NB4 (cell line): ENCODE measurements around the gene PLA2G4E.

Experiments used
- DNase-seq: peaks from one replicate; pipeline ENCODE4 v3.0.0; 2010; ENCODE audit warnings: low read depth
- H3K4me3 ChIP-seq: one replicate; pipeline ENCODE4 v1.5.1; 2011; ENCODE audit warnings: mild to moderate bottlenecking, low read depth, low read length, moderate library complexity
- CTCF ChIP-seq: IDR thresholded peaks from one replicate; pipeline ENCODE4 v1.5.1; 2012; ENCODE audit warnings: low read depth, low read length
- MAX ChIP-seq: IDR thresholded peaks from 2 replicates; pipeline ENCODE4 v1.6.1; 2011; ENCODE audit warnings: low read depth, low read length
- MYC ChIP-seq: IDR thresholded peaks from 2 replicates; pipeline ENCODE4 v1.6.1; 2011; ENCODE audit warnings: low read depth, low read length
- POLR2A ChIP-seq: IDR thresholded peaks from 2 replicates; pipeline ENCODE4 v1.6.1; 2011; ENCODE audit warnings: mild to moderate bottlenecking; ENCODE audit not compliant: insufficient read length; ENCODE audit errors: extremely low read depth

The PLA2G4E gene

GRCh38 chr15:41977757-41978383 is 43.0 kb downstream of the PLA2G4E start:
- DNase-seq: no peak
- H3K4me3 ChIP-seq: no peak overlapping the region
- TF ChIP-seq MYC: no peak
- TF ChIP-seq CTCF: no peak

GRCh38 chr15:41975669-41976068 is 45.2 kb downstream of the PLA2G4E start:
- H3K4me3 ChIP-seq: no peak overlapping the region
- peak; percentile 67 for DNase-seq
- no peak; the same call in 1 of the 2 replicates for TF ChIP-seq MAX
- no peak for TF ChIP-seq CTCF
- TF ChIP-seq MYC: no peak
- TF ChIP-seq POLR2A: no peak

- no peak for DNase-seq
- TF ChIP-seq MYC (no peak), MAX (no peak), CTCF (no peak), POLR2A (no peak)
These were observed 46.8 kb downstream of the PLA2G4E start for GRCh38 chr15:41974041-41974440.

GRCh38 chr15:41972253-41973242 is 48.3 kb downstream of the PLA2G4E start, which contains the start of gene EHD4:
Gene EHD4 (minus strand): TSS chr15:41972557. CDS start chr15:41972494, 63 bp downstream.
- H3K4me3 ChIP-seq: peak within 1 kb of the TSS; percentile 77
- peak; percentile 98 for DNase-seq
- TF ChIP-seq MYC (peak; percentile 56), CTCF (peak; percentile 14), POLR2A (peak; percentile 86), MAX (no peak; the same call in none of the 2 replicates)

More at GRCh38 chr15:41974041-41974440, 46.8 kb downstream of the PLA2G4E start:
- no peak overlapping the region for H3K4me3 ChIP-seq

- H3K4me3 ChIP-seq: peak overlapping the region; percentile 77
- DNase-seq: no peak
- peak; percentile 14 for TF ChIP-seq MAX
- no peak for TF ChIP-seq POLR2A
These were observed 49.0 kb downstream of the PLA2G4E start for GRCh38 chr15:41971895-41972252.
